ENCODE measurements around the gene TNFAIP8L3. TPM values are rescaled to one million over a fixed set of nuclear protein-coding genes. Genes with fewer than 3 reads are reported as not detected.

The TNFAIP8L3 gene
- total RNA-seq, 1 donor from 2014 or later: 0.31 TPM

GRCh38 chr15:51065261-51065660, 29.4 kb downstream of the TNFAIP8L3 start:
- no peak for DNase-seq (ENCODE audit: low spot score in 2 of 2, unreplicated experiment in 2 of 2)
- Mint-ChIP-seq H3K27me3 (ENCODE audit: low read depth) (peaks cover under 1% of the 10 kb centered on the region), H3K36me3 (no peaks in the 10 kb centered on the region), H3K4me3 (no peak overlapping the region), H3K27ac (peak overlapping the region; percentile 55), H3K4me1 (peaks cover 33% of the 10 kb centered on the region), H3K9me3 (no peaks in the 10 kb centered on the region)
- TF ChIP-seq, protein P1, sequence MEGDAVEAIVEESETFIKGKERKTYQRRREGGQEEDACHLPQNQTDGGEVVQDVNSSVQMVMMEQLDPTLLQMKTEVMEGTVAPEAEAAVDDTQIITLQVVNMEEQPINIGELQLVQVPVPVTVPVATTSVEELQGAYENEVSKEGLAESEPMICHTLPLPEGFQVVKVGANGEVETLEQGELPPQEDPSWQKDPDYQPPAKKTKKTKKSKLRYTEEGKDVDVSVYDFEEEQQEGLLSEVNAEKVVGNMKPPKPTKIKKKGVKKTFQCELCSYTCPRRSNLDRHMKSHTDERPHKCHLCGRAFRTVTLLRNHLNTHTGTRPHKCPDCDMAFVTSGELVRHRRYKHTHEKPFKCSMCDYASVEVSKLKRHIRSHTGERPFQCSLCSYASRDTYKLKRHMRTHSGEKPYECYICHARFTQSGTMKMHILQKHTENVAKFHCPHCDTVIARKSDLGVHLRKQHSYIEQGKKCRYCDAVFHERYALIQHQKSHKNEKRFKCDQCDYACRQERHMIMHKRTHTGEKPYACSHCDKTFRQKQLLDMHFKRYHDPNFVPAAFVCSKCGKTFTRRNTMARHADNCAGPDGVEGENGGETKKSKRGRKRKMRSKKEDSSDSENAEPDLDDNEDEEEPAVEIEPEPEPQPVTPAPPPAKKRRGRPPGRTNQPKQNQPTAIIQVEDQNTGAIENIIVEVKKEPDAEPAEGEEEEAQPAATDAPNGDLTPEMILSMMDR (IDR thresholded peaks at IDR 0.05; ENCODE audit: unreplicated experiment): no peak

DNA sequence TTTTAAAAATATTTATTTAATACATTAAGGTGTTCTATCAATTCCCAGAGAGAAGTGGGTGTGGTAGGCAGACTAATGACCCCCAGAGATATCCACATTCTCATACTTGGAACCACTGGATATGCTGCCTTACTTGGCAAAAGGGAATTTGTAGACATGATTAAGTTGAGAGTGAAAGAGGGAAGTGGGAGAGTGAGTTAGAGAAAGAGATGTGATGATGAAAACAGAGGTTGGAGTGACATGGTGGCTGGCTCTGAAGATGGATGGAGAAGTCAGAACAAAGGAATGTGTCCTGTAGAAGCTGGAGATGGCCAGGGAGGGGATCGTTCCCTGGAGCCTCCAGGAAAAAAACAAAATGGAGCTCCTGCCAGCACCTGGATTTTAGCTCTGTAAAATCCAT, 32.0 kb downstream of the TNFAIP8L3 start:
- Mint-ChIP-seq H3K4me1 (peaks cover 29% of the 10 kb centered on the region), H3K36me3 (no peaks in the 10 kb centered on the region)

DNA sequence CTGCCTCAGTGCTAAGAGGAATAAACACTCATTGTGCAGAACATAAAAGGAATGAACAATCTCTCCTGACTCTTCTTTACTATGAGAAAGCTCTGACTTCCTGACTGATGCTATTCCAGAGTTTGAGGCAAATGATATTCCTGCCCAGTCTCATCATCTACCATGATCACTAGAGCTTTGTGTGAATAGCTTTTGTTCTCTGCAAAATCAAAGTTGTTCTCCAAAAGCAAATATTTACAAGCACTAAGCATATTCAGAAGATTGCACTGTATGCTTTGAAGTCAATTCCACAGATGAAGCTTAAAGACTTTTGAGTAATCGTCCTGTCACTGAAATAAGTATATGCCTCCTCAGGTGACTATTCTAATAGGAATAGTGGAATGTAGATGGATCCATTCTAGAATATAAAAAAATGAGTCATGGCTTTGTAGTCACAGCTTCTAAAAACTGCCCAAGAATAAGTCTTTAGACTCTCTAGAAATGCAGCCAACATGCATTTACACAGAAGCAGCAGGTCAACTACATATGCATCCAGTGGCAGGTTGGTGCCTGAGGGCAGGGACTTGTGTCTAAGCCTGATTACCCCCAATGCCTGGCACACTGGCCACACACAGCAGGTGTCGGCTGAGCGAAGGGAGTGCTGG, 34.6 kb downstream of the TNFAIP8L3 start:
- TF ChIP-seq, protein P1 (IDR thresholded peaks at IDR 0.05; ENCODE audit: unreplicated experiment): no peak
- Mint-ChIP-seq H3K36me3 (no peaks in the 10 kb centered on the region), H3K4me1 (peaks cover 6% of the 10 kb centered on the region), H3K27me3 (ENCODE audit: low read depth) (peaks cover 10% of the 10 kb centered on the region), H3K9me3 (no peaks in the 10 kb centered on the region), H3K4me3 (no peak overlapping the region), H3K27ac (no peak overlapping the region)
- no peak for DNase-seq (ENCODE audit: low spot score in 2 of 2, unreplicated experiment in 2 of 2)

More for the DNA sequence above, 32.0 kb downstream of the TNFAIP8L3 start:
- DNase-seq (ENCODE audit: low spot score in 2 of 2, unreplicated experiment in 2 of 2): no peak
- TF ChIP-seq, protein P1 (IDR thresholded peaks at IDR 0.05; ENCODE audit: unreplicated experiment): no peak
- no peaks in the 10 kb centered on the region for H3K9me3 Mint-ChIP-seq
- H3K27me3 Mint-ChIP-seq (ENCODE audit: low read depth): peaks cover 3% of the 10 kb centered on the region
- no peak overlapping the region for H3K27ac Mint-ChIP-seq
- no peak overlapping the region for H3K4me3 Mint-ChIP-seq

GRCh38 chr15:51054535-51054934, 40.2 kb downstream of the TNFAIP8L3 start:
- Mint-ChIP-seq H3K9me3 (no peaks in the 10 kb centered on the region), H3K27ac (no peak overlapping the region), H3K27me3 (ENCODE audit: low read depth) (peaks cover 10% of the 10 kb centered on the region), H3K4me1 (no peaks in the 10 kb centered on the region), H3K4me3 (no peak overlapping the region), H3K36me3 (no peaks in the 10 kb centered on the region)
- no peak for DNase-seq (ENCODE audit: low spot score in 2 of 2, unreplicated experiment in 2 of 2)
- TF ChIP-seq, protein P1 (IDR thresholded peaks at IDR 0.05; ENCODE audit: unreplicated experiment): no peak

DNA sequence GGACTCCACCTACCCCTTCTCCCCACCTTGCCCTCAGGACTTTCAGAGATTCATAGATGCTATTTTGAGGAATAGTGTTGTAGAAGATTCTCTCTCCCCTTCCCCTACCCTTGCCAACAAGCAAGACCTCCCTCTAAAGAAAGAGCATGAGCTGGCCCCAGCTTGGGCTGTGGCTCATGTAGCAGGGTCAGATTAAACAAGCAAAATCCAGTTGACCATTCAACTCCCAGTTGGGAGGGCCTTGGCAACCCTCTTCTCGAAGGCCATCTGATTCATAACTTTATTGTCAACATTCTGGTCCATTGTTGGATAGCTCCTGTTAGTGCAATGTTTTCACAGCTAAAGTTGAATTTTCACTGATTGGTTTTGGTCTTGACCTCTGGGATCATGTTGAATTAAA, 41.1 kb downstream of the TNFAIP8L3 start:
- TF ChIP-seq, protein P1 (IDR thresholded peaks at IDR 0.05; ENCODE audit: unreplicated experiment): no peak
- Mint-ChIP-seq H3K27me3 (ENCODE audit: low read depth) (peaks cover 9% of the 10 kb centered on the region), H3K9me3 (no peaks in the 10 kb centered on the region), H3K4me3 (no peak overlapping the region), H3K4me1 (no peaks in the 10 kb centered on the region), H3K36me3 (no peaks in the 10 kb centered on the region), H3K27ac (no peak overlapping the region)
- no peak for DNase-seq (ENCODE audit: low spot score in 2 of 2, unreplicated experiment in 2 of 2)
